ENCODE measurements around the gene PDS5B.

Gene PDS5B

DNA sequence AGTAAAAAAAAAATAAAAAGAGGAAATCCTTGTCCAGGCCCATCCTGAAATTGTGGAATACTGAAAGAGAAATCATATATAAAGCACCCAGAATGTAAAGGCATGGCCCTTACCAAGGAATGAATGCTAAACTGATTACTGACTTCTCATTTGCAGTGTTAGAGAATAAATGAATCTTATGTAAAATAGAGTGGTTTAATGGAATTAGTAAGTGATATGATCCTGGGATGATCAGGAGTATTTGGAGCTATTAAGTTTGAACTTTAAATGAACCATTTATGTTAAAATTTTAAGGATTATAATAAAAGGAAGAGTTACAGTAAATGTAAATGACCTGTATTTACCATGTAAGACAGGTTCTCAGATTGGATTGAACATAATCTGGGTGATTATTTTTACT, 75.4 kb downstream of the PDS5B start:
- no peak for DNase-seq (ENCODE audit: low read depth)
- no peak for TF ChIP-seq CTCF (IDR thresholded peaks at IDR 0.05; ENCODE audit: insufficient read depth, low read depth, low read length, missing control alignments)
- H3K4me3 ChIP-seq (ENCODE audit: low read depth, low read length) = no peak overlapping the region

- H3K4me3 ChIP-seq (ENCODE audit: low read depth, low read length) = no peak overlapping the region
- no peak for DNase-seq (ENCODE audit: low read depth)
- no peak for TF ChIP-seq CTCF (IDR thresholded peaks at IDR 0.05; ENCODE audit: insufficient read depth, low read depth, low read length, missing control alignments)
Observed at GRCh38 chr13:32663660-32664059, 77.4 kb downstream of the PDS5B start.

GRCh38 chr13:32666990-32667571, 80.8 kb downstream of the PDS5B start:
- no peak for TF ChIP-seq CTCF (IDR thresholded peaks at IDR 0.05; ENCODE audit: insufficient read depth, low read depth, low read length, missing control alignments)
- H3K4me3 ChIP-seq (ENCODE audit: low read depth, low read length) = no peak overlapping the region
- no peak for DNase-seq (ENCODE audit: low read depth)

DNA sequence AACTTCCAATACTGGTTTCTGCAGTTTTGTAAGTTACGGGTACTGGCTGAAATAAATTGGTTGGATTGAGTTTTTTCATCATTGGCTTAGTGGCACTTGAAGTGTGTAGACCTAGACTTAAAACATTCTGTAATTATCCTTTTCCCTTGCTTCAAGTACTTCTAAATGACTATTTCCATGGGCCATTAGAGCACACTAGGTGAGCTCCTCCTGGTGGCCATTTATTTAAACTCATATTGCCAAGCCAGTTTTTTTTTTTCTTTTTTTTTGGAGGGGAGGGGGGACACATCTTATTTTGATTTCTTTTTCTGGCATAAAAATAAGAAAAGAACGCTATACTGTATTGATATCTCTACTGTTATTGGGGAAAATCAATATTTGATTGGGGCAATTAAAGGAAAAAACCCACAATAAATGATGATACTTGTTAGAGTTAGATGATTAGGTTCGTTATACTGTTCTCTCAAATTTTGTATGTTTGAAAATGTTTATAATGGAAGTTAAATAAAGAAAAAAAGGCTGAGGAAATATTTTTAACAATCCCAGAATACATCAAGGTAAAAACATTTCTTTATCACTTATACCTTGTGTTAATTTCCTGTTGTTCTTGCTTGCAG, 82.9 kb downstream of the PDS5B start:
- TF ChIP-seq CTCF (IDR thresholded peaks at IDR 0.05; ENCODE audit: insufficient read depth, low read depth, low read length, missing control alignments) = peak; percentile 55
- DNase-seq (ENCODE audit: low read depth) = peak; percentile 70
- H3K4me3 ChIP-seq (ENCODE audit: low read depth, low read length) = no peak overlapping the region

GRCh38 chr13:32674503-32674902, 88.3 kb downstream of the PDS5B start:
- DNase-seq (ENCODE audit: low read depth) = no peak
- no peak overlapping the region for H3K4me3 ChIP-seq (ENCODE audit: low read depth, low read length)
- TF ChIP-seq CTCF (IDR thresholded peaks at IDR 0.05; ENCODE audit: insufficient read depth, low read depth, low read length, missing control alignments) = no peak

DNA sequence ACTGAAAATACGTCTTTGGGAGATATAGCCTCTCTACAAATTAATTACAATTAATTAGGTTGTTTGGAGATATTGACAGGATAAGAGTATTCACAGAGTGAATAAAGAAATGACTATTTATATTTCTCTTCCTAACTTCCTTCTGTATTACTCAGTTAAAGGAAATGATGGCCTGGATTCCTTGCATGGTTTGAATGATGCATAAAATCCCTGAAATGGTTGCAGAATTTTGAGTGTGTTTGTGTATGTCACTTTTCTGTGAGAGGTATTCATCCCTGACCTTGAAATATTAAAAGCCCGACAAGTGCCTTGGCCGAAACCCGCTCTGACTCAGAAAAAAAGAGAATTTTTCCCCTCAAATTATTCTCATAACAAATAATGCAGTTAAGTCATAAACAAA, 90.0 kb downstream of the PDS5B start:
- no peak for DNase-seq (ENCODE audit: low read depth)
- no peak for TF ChIP-seq CTCF (IDR thresholded peaks at IDR 0.05; ENCODE audit: insufficient read depth, low read depth, low read length, missing control alignments)
- no peak overlapping the region for H3K4me3 ChIP-seq (ENCODE audit: low read depth, low read length)

GRCh38 chr13:32682130-32682529, 95.9 kb downstream of the PDS5B start:
- no peak for TF ChIP-seq CTCF (IDR thresholded peaks at IDR 0.05; ENCODE audit: insufficient read depth, low read depth, low read length, missing control alignments)
- H3K4me3 ChIP-seq (ENCODE audit: low read depth, low read length) = no peak overlapping the region
- no peak for DNase-seq (ENCODE audit: low read depth)

Measured in GM12865 (cell line).